ENCODE data around the gene RASA4.
"Not testable (repeated sequence)": the region's sequence is repeated elsewhere in the genome, so short reads cannot be mapped to it uniquely, and the experiment has no call there.

Gene RASA4

DNA sequence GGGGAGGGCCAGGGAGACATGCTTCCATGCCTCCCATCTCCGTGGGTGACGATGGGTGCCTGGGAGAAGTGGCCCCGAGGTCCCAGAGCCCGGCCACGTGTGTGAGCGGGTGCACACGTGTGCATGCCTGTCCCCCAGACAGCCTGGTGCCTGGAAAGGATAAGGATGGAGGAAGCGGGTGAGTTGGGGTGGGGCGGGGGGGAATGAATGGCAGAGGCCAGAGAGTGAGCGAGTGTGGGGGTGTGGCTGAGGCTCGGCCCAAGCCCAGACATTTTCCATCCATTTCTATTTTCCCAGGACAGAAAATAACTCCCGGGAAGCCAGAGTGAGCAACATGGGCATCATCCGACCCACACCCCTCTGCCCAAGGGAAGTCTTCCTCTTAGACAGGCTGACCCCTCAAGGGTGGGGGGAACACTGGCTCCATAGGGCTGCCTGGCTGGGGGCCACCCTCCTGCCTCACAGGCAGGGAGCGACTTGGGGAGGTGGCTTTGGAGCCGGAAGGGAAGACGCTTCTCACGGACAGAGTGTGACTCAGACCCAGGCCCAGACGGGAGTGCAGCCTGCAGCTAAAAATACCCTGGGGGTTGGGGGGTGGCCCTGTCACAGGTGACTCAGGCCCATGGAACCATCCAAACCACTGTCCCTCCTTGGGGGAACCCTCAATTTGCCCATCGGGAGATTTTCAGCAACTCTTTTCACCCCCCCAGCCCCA, 12.0 kb downstream of the RASA4 start:
- DNase-seq (ENCODE audit: low spot score): not testable (repeated sequence)

DNA sequence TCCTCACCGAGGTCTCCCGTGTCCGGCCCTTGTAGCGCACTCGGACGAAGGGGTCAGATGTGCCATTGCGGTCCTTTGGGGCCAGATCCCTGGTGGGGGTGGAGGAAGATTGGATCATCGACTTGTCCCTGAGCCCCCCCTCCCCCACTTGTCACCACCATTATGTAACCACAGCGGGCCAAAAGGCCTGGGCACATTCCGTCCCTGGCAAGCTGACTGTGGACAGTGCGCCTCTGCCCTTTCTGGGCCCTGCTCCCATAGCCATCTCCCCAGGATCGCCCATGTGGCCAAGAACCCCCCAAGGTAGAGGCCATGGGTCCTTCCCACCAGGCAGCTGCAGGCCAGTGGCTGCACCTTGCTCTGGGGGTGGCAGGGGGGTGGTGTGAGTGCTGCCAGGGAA, 14.2 kb downstream of the RASA4 start:
- DNase-seq (ENCODE audit: low spot score): not testable (repeated sequence)

DNA sequence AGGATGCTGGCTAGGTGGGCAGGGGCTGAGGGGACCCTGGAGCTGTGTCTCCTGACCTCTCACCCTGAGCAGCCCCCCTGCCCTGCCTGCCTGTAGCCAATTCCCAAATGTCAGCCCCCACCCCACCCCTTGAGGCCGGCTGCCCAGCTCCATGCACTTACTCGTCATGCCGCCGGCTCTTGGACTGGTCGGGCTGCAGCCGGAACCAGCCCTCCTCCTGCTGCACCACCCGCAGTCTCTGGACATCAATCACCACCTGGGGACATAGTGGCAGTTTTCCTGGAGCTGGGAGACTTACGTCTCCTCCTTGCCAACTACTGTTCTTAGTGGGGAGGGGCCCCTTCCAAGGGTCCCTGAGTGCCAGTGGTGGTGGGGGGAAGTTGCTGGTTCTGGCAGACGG, 16.9 kb downstream of the RASA4 start:
- not testable (repeated sequence) for DNase-seq (ENCODE audit: low spot score)

DNA sequence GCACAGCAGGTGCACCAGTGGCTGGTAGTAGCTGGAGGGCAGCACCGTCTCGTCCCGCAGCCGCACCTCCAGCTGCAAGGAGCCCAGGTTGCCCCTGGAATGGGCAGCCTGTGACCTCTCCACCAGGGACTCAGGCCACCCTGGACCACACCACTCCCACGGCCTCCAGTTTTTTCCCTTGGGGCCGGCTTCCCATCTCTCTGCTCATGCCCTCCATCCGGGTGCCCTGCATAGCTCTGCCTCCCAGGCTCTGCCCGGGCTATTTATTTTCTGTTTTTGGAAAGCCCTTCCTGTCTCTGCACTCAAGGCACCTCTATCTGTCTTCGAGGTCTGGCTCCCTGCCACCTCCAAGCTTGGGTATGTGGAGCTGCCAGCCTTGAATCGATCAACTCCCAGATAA, 20.5 kb downstream of the RASA4 start:
- not testable (repeated sequence) for DNase-seq (ENCODE audit: low spot score)

DNA sequence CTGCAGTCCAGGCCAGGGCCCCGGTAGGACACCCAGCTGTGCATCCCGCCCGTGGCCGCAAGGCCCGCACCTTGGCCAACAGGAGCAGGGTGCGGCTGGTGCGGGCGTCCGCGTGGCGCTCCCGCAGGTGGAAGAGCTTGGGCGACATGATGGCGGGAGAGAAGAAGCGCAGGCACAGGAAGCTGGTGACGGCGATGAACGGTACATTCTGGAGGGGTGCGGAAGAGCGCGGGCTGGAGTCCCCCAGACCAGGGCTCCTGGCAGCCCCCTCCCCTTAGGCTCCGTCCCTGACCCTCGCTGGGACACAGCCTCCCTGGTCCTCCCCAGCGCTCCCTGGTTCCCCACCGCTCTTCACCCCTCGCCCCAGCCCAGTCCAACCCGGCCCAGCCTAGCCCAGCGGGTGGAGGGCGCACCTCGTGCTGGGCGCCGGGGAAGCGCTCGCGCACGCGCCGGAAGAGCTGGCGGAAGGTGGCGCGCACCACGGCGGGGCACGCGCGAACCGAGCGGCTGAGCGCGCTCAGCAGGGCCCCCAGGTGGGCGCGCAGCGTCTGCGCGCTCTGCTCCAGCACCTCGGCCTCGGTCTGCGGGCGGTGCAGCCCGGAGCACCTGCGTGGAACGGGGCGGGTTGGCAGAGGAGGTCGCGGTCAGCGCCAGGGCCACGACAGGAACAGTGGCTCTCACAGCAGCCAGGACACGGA, 22.8 kb downstream of the RASA4 start:
- DNase-seq (ENCODE audit: low spot score): not testable (repeated sequence)

DNA sequence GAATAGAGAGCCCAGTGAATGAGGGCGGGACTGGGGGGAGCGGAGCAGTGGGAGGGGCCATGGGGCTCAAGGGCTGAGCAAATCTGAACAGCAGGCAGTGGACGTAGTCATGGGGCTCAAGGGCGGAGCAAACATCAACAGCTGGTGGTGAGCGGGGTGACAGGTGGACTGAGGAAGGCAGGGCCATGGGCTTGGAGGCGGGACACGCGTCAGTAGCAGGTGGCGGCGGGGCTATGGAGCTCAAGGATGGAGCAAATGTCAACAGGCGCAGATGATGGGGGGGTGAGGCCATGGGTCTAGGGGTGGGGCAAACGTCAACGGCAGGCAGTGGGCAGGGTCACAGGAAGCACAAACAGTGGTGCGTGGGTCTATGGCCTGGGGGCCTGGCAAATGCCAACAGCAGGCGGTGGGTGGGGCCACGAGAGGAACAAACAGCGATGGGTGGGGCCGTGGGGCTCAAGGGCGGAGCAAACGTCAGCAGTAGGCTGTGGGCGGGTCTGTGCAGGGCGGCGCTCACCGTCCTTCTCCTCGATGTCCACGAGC, 24.0 kb downstream of the RASA4 start:
- DNase-seq (ENCODE audit: low spot score): not testable (repeated sequence)

DNA sequence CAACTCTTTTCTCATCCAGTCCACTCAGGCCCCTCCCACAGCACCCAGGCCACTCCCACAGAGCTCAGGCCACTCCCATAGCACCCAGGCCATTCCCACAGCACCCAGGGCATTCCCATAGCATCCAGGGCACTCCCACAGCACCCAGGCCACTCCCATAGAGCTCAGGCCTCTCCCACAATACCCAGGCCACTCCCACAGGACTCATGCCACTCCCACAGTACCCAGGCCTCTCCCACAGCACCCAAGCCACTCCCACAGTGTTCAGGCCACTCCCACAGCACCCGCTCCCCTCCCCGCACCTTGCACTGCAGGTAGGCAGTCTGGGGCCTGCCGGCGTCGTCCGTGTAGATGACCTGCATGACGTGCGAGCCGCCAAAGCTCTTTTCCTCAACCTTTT, 26.7 kb downstream of the RASA4 start:
- DNase-seq (ENCODE audit: low spot score): not testable (repeated sequence)

DNA sequence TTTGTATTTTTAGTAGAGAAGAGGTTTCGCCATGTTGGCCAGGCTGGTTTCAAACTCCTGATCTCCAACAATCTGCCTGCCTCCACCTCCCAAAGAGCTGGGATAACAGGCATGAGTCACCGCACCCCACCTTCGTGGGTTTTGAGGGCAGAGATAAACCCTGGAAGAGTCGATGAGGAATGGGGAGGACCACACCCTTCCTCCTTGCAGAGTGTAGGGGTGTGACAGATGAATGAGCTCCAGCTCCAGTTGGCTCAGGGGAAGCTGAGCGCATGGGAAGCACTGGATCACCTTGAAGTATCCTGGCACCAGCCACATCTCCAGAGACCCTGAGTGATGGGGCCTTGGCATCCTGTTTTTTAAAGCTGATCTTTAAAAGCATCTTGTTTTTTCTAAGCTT, 33.1 kb downstream of the RASA4 start:
- not testable (repeated sequence) for DNase-seq (ENCODE audit: low spot score)

DNA sequence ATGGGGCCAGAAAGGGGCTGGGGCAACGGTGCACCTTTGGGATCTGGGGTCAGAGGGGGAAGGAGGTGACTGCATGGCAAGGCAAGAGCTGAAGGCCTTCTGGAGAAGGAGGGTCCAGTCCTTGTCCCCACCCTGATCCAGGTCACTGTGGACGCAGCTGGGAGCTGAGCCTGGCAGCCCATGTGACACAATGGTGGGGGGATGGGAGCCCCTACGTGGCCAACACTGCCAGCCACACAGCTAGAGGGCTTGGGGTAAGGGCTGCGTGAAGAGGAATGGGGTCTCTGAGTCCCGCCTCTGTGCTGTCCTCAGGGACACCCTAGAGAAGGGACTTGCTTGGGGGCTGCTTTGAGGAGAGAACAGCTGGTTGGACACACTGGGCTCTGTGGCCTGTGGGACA, 34.8 kb downstream of the RASA4 start:
- not testable (repeated sequence) for DNase-seq (ENCODE audit: low spot score)

DNA sequence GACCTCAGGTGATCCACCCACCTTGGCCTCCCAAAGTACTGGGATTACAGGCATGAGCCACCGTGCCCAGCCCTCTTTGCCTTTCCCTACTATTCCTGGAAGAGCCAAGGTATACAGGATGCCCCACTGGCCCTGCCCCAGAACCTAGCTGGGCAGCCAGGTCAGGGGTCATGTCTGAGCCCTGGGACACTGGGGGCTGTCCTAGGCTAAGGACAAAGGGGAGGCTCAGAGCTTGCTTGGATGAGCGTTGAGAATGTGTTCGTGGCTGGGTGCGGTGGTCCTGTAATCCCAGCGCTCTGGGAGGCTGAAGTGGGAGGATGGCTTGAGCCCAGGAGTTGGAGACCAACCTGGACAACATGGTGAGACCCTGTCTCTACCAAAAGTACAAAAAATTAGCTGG, 38.1 kb downstream of the RASA4 start:
- DNase-seq (ENCODE audit: low spot score): not testable (repeated sequence)

DNA sequence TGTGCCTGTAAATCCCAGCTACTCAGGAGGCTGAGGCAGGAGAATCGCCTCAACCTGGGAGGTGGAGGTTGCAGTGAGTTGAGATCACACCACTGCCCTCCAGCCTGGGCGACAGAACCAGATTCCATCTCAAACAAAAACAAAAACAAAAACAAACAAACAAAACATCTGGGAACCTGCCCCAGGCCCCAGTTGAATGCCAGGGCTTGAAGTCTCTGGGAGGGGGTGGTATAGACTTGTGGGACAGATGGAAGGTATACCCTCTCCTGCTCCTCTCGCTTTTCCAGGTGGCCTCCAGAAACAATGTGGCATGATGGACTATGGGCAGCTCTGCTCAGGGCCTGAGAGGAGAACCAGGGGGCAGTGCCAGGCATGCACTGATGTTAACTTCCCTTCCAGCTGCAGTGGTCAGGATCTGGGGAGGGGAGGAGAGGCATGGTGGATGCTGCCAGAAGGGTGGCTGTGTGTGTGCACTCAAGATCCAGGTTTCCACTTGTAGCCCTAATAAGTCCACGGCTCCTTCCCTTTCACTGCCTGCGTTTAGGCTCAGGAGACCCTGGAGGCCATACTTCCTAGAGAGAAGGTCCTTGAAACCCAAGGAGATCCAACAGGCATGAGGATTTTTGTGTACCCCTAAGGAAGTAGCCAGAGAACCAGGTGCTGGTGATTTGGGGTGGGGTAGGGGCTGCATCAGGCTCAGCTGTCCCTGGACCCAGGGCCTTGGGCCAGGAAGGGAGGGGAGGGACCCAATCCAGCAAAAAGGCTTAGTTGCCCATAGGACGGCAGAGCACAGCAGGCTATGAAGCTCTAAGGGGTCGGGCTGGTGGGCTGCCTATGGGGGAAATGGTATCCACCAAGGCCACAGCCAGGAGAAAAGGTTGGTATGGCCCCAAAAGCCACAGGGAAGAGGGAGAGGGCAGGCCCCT, 39.0 kb downstream of the RASA4 start:
- not testable (repeated sequence) for DNase-seq (ENCODE audit: low spot score)

DNA sequence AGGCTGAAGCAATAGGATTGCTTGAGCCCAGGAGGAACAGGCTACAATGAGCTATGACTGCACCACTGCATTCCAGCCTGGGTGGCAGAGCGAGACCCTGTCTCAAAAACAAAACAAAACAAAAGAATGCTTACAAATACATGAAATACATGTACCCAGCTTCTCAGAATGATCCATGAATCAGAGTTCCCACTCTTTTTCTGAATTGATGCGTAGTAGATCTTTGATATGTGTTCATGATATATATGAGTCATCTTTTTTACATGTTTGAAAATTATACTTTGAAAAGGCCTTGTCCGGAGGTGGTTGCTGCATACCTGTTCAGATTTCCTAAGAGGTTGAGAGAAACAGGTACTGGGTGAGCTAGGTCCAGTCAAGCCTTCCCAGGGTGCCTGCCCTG, 40.2 kb downstream of the RASA4 start:
- DNase-seq (ENCODE audit: low spot score): not testable (repeated sequence)

DNA sequence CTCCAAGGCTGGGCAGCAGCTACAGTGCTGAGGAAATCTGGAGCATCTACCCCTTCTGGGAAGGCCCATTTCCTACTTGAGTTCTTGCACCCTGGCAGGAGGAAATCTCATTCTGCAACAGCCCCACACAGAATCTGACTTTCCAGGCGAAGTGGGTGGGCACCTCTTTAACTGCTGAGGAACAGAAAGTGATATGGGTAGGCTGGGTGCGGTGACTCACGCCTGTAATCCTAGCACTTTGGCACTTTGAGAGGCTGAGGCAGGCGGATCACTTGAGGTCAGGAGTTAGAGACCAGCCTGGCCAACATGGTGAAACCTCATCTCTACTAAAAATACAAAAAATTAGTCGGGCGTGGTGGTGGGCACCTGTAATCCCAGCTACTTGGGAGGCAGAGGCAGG, 41.9 kb downstream of the RASA4 start:
- DNase-seq (ENCODE audit: low spot score): not testable (repeated sequence)

DNA sequence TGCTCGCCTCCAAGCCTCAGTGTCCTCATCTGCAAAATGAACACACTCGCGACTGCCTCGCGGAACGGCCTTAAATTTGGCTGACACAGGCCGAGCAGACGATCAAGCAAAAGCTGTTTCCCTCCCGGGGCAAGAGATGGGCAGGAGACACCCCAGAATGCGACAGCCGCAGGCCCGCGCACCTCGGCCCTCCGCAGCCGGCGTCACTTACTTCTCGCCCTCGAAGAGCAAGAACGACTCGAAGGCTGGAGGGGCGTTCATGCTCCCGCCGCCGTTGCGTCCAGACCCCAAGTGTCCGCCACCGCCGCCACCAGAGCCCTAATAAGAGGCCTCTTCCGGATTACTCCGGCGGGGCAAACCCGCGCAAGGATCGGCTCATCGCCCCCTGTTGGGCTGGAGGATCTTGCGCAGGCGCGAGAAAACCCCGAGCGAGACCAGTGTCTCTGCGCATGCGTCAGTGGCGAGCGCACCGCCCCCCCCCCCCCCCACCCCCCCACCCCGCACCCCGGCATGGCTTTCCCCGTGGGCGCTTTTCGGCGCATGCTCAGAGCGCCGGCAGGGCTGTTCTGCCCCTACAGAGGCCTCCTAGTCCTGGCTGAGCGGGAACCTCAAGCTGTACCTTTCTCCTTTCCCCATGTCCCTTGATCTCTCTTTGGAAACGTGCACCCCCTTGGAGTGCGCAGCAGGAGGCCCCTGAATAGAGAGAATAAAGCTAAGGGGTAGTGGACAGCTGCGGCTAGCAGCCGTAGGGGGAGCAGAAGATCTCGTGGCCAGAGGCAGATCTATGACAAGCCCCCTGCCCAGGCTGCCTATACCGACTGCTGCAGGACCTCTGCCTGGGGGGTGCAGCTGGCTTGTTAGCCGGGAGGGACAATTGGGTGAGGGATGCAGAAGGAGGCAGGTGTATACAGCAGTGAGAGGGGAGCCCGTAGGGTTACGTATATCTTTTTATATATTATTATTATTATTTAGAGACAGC, 44.0 kb downstream of the RASA4 start, which contains the start of gene POLR2J3:
Gene POLR2J3, minus strand, starts transcription at position 323 of the 979 bp plus-strand sequence. Its CDS starts 62 bp downstream, at position 261.
- DNase-seq (ENCODE audit: low spot score): not testable (repeated sequence)

DNA sequence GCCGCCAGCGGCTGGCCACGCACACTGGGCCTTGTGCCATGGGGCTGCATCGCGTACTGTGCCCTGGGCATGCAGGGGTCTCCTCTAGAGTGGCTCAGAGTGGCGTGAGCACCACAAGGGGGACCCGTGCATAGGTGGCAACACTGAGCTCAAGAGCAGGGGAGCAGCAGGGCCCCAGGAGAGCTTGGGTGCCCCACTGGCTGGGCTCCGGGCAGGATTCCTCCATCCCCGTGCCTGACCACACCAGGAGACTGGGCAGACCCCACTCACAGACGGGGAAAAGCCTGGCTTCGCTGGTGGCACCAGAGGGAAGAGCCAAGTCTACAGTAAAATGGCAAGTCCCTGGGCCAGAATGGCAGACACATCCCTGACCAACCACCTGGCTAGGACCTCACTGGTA, 47.9 kb downstream of the RASA4 start:
- DNase-seq (ENCODE audit: low spot score): not testable (repeated sequence)

DNA sequence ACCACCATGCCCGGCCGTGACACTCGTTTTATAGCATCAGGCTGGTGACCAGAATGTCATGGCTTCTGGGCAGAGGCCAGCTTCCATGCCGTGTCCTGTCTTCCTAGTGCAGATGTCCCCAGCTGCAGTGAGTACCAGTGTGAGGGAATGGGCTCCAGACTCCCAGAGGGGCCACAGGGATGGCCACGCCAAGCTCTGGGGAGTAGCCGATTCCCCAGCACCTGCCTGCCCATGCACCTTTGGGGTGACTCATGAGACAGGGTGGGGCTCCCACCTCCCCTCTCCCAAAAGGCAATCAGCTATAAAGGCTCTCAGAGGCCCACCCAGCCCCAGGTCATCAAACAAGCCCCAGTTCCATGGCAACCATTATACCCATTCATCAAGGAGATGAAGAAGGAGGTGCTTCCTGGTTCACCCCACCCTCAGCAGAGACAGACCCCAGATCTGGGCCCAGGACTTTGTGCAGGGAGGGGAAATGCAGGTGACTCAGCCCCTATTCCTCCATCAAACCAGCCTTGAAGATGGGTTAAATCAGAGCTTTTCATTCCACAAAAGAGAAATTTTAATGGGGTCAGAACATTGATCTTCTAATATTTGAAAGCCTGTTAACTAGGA, 65.6 kb downstream of the RASA4 start, which contains the start of gene SPDYE2:
Gene SPDYE2, plus strand, starts transcription at position 419 of the 615 bp plus-strand sequence. CDS start 2,030 bp downstream, outside the sequence.
- DNase-seq (ENCODE audit: low spot score): not testable (repeated sequence)

DNA sequence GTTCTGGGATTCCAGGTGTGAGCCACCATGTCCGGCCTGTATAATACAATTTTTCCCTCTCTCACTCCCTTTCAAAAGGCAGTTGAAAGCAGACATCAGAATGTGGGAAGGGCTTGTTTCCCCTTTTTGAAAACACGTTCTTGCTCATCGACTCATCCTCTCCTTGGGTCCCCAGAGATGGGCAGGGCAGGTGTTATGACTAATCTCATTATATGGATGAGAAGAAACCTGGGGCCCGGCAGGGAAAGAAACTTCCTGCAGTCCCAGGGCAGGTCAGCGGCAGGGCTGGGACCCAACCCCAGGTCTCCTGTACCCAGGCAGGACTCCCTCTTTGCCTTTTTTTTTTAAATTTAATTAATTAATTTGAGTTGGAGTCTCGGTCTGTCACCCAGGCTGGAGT, 70.2 kb downstream of the RASA4 start:
- not testable (repeated sequence) for DNase-seq (ENCODE audit: low spot score)

DNA sequence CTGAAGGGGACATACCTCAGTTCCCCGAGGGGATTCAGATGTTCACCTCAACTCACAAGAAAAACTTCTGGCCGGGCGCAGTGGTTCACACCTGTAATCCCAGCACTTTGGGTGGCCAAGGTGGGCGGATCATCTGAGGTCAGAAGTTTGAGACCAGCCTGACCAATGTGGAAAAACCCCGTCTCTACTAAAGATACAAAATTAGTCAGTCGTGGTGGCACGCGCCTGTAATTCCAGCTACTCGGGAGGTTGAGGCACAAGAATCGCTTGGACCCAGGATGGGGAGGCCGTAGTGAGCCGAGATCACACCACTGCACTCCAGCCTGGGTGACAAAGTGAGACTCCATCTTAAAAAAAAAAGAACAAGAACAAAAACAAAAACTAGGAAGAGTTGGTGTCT, 71.3 kb downstream of the RASA4 start:
- DNase-seq (ENCODE audit: low spot score): not testable (repeated sequence)

DNA sequence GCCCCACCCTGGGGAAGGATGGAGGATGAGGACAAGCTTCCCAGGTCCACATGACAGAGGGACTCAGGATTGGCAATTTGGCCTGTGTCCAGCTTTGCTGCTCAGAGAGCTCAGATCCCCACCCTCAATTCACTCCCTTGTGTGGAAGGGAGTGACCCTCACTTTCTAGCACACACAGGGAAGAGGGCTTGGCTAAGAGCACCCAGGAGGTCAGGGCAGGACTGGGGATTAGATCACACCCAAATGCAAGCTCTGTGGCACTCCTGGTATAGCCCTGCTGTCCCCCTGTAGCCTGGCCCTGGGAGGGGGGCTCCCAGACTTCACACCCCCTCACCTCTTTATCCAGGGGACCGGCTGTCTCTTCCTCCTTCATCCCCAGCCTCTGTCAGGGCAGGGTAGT, 72.2 kb downstream of the RASA4 start:
- DNase-seq (ENCODE audit: low spot score): not testable (repeated sequence)

DNA sequence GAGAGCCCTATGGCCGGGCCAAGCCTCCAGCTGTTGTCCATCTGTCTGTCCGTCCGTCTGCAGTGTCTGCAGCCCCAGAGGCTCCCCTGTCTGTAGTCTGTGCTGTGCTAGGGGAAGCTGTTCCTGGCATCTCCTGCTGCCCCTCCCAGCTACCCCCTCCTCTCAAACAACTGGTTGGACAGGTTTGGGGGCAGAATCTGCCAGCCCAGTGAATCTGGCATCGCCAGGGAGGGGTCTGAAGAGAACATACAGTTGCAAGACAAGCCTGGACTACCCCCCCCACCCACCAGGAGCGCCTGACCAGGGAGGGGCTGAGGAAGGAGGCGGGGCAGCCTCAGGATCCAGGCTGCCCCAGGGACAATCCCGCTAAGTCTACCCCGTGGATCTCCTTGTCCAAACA, 73.0 kb downstream of the RASA4 start, which contains the start of gene UPK3BL2:
Gene UPK3BL2, minus strand, starts transcription at position 101 of the 400 bp plus-strand sequence. Its CDS starts 60 bp downstream, at position 41.
- not testable (repeated sequence) for DNase-seq (ENCODE audit: low spot score)

All from COLO829 (cell line).